Epithelial cell of proximal tubule (primary cell): ENCODE data around the gene SCO2. TPM values are rescaled to one million over a fixed set of nuclear protein-coding genes. Genes with fewer than 3 reads are reported as not detected.
A peak's percentile ranks its signal among the peaks of the same experiment; 100 is the strongest.

Experiments used
- DNase-seq: peaks from one replicate; pipeline ENCODE4 v3.0.0-alpha.2; 2011; ENCODE audit warnings: low read depth
- H3K4me3 ChIP-seq: 2 replicates; pipeline ENCODE4 v1.5.1; 2011; ENCODE audit warnings: low read depth, mild to moderate bottlenecking, low read length
- CTCF ChIP-seq: conservative IDR thresholded peaks from 2 replicates; pipeline ENCODE4 v1.5.1; 2012; ENCODE audit warnings: low read depth, mild to moderate bottlenecking, low read length
- total RNA-seq: library from RNA; depleted of rRNA; stranded (reverse); fragments of >200 nt; gene quantifications from 2 replicates; pipeline ENCODE4 v1.2.3, GENCODE V29; 2015

SCO2 gene
- total RNA-seq, 1 donor from 2014 or later: not detected

GRCh38 chr22:50490531-50491308 lies 34.7 kb downstream of the SCO2 start:
- DNase-seq: no peak
- no peak for TF ChIP-seq CTCF

GRCh38 chr22:50489363-50490243 lies 35.8 kb downstream of the SCO2 start:
- TF ChIP-seq CTCF: no peak
- DNase-seq: no peak
- no peak overlapping the region for H3K4me3 ChIP-seq

More at GRCh38 chr22:50490531-50491308, 34.7 kb downstream of the SCO2 start:
- H3K4me3 ChIP-seq: no peak overlapping the region

- DNase-seq: no peak
Observed at GRCh38 chr22:50488886-50489285, 36.5 kb downstream of the SCO2 start.

DNA sequence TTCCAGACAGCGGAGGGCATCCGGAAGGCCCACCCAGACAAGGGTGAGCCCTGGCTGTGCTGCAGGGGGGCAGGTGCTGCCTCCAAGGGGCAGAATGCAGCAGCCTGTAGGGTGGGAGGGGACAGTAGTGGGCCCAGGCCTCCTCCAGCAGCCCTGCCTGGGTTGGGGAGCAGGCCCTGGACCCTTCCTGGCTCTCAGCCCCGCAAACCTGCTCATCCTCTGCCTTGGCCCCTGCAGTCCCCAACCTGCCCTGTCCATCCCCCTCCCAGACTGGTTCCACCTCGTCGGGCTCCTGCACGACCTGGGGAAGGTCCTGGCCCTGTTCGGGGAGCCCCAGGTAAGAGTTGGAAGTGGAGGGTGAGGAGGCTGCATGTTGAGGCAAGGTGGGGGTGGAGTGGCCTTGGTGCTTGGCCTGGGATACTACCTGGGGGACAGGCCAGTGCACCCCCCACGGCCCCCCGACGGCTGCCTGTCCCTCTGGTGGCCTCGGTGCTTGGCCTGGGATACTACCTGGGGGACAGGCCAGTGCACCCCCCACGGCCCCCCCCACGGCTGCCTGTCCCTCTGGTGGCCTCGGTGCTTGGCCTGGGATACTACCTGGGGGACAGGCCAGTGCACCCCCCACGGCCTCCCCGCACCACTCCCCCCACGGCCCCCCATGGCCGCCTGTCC lies 37.3 kb downstream of the SCO2 start:
- DNase-seq: no peak
- TF ChIP-seq CTCF: no peak
- H3K4me3 ChIP-seq: peak overlapping the region; percentile 58

More at GRCh38 chr22:50488886-50489285, 36.5 kb downstream of the SCO2 start:
- no peak overlapping the region for H3K4me3 ChIP-seq
- no peak for TF ChIP-seq CTCF

DNA sequence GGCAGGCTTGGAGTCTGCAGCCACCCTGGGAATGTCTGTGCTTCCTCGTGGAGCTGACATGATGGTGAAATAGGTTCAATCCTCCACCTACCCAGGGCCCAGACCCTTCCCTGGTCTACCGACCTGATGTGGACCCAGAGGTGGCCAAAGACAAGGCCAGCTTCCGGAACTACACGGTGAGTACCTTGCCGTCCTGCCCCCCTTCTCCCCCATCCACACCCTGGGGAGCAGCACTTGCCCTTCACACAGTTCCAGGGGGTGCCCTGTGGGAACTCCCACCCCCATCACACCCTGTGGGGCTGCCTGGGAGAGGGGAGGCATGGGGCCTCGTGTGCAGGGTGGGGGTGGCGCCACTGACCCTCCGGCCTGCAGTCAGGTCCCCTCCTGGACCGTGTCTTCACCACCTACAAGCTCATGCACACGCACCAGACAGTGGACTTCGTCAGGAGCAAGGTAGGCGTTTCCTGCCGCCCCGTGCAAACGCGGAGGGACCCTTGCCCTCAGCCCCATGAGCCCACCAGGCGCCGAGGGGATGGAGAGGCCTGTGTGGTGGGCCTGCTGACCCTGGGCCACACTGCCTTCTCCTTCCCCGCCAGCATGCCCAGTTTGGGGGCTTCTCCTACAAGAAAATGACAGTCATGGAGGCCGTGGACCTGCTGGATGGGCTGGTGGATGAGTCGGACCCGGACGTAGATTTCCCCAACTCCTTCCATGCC lies 38.0 kb downstream of the SCO2 start:
- TF ChIP-seq CTCF: no peak
- DNase-seq: no peak
- H3K4me3 ChIP-seq: peak overlapping the region; percentile 58

DNA sequence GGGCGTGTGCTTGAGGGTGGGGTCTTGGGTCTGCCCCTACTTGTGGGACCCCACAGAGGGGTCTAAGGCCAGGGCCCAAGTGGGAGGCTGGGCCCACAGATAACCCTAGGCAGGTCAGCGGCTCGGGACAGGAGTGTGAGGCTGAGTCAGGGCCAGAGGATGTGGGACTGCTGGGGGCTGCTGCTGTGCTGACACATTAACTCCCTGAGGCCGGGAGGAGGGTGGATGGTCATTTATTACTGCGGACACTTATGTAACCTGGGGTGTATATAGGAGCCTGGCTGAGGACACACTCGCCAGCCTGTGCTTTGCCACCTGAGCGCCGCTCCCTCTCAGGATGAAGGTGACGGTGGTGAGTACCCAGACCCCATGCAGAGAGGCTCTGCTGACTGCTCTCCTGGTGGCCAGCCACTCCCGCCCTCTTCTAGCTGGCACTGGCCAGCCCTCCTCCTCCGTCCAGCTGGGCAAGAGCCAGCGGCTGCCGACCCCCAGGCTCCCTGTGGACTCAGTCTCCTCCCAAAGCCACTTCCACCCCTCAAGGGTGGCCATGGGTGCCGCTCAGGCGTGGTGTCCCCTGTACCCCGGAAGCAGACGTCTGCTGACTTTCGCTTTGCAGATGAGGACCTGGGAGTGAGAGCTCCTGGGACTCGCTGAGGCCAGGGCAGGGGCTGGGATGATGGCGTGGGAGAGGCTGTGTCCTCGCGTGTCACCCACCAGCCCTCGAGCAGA lies 38.7 kb downstream of the SCO2 start, which contains the start of gene MIOX:
Gene MIOX, plus strand, starts transcription at position 299 of the 729 bp plus-strand sequence. Its CDS starts 39 bp downstream, at position 338.
- no peak for DNase-seq
- peak within 1 kb of the TSS; percentile 58 for H3K4me3 ChIP-seq
- TF ChIP-seq CTCF: no peak
